ENCODE data around the gene ID3. TPM values are rescaled to one million over a fixed set of nuclear protein-coding genes. Genes with fewer than 3 reads are reported as not detected.
A peak's percentile ranks its signal among the peaks of the same experiment; 100 is the strongest.

The ID3 gene
- total and polyA plus RNA-seq, 9 of the 15 experiments (the other 6 are each of a cell fraction or from before 2014, with no cell fraction given) = 6.8 to 59.8 (median 23.5) TPM

DNA sequence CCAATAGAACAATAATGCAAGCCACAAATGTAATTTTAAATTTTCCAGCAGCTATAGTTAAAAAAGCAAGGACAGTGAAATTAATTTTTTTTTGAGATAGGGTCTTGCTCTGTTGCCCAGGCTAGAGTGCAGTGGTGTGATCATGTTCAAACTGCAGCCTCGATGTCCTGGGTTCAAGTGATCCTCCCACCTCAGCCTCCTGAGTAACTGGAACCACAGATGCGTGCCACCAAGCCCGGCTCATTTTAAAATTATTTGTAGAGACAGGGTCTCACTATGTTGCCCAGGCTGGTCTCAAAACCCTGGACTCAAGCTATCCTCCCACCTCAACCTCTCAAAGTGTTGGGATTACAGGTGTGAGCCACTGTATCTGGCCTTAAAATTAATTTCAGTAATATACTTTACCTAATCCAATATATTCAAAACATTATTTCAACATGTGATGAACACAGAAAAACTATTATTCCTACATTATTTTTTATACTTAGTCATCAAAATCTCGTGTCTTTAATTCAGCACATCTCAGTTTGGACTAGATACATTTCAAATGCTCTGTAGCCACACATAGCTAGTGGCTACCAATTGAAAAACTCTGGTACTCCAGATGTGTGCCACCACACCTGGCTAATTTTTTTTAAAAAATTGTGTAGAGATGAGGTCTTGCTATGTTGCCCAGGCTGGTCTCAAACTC, 10.8 kb upstream of the ID3 start:
- Histone ChIP-seq H3K79me2 (ENCODE audit: control insufficient read depth, insufficient read depth, low read length) (no peaks in the 10 kb centered on the region), H3K27ac (ENCODE audit: extremely low read depth, low read depth, low read length) (no peak overlapping the region), H3K4me2 (ENCODE audit: insufficient read depth, low read length) (no peak overlapping the region), H2AFZ (ENCODE audit: low read depth, low read length) (no peak overlapping the region), H4K20me1 (replicated peaks; ENCODE audit: control insufficient read depth, insufficient read depth, low read length) (no peaks in the 10 kb centered on the region), H3K4me3 (no peak overlapping the region), H3K9ac (ENCODE audit: insufficient read depth in 1 of 2, low read depth in 2 of 2, low read length in 2 of 2) (no peak overlapping the region), H3K4me1 (replicated peaks in 1 of 2; ENCODE audit: control insufficient read depth in 2 of 2, insufficient read depth in 2 of 2, low read length in 2 of 2) (peaks cover 19 to 28% of the 10 kb centered on the region in 2 experiments), H3K9me3 (replicated peaks; ENCODE audit: control insufficient read depth, insufficient read depth, low read depth, low read length) (no peaks in the 10 kb centered on the region), H3K36me3 (ENCODE audit: control insufficient read depth, insufficient read depth, low read length) (no peaks in the 10 kb centered on the region), H3K9me1 (ENCODE audit: control insufficient read depth, insufficient read depth, low read length) (no peaks in the 10 kb centered on the region), H3K27me3 (ENCODE audit: control insufficient read depth in 2 of 2, insufficient read depth in 2 of 2, low read length in 2 of 2) (no peaks in the 10 kb centered on the region; a peak in 1 of 5 replicates)
- ChIA-PET CTCF (ENCODE audit: low intra/inter-chr PET ratio) (interaction anchor here (0.6 kb wide), 1 partner anchor 835 kb away, joined by 5 read pairs; no protein-coding TSS in a partner anchor), POLR2A (interaction anchor here (1.1 to 3.0 kb wide), 4 partner anchors 11 to 24 kb away, joined by 3 to 29 read pairs (median 4); partner anchors contain the start of gene ID3)
- in situ Hi-C loops (cut with MboI) (no loop called here), intact Hi-C loops (cut with micrococcal nuclease) (no loop called here)
- WGBS (ENCODE audit: insufficient coverage, low coverage, missing lambda C conversion rate) = 16% methylated on average over 4 of the region's 4 CpGs
- BruUV-seq (replicated peaks) = no TSS peak
- no peak for DNase-seq (ENCODE audit: extremely low read depth in 1 of 4, low spot score in 3 of 4)
- ATAC-seq = no peak
- FAIRE-seq = no peak
- TF ChIP-seq NR2F6 (CRISPR knock-in tag; IDR thresholded peaks at IDR 0.05) (no peak), MAFG (tag; conservative IDR thresholded peaks at IDR 0.05) (peak; percentile 68; the same call in 1 of the 2 replicates), BCOR (IDR thresholded peaks at IDR 0.05) (peak; percentile 44; the same call in 1 of the 2 replicates), SMC3 (conservative IDR thresholded peaks at IDR 0.05; ENCODE audit: insufficient read depth, low read depth, low read length) (no peak), ETV6 (IDR thresholded peaks at IDR 0.05; ENCODE audit: borderline replicate concordance in 1 of 2, low read depth in 2 of 2, low read length in 1 of 2) (no peak), ETV6 (CRISPR knock-in tag; IDR thresholded peaks at IDR 0.05; ENCODE audit: borderline replicate concordance) (no peak), MAFK (IDR thresholded peaks at IDR 0.05; ENCODE audit: low read length) (peak; percentile 54; the same call in 1 of the 2 replicates), TCF7L2 (IDR thresholded peaks at IDR 0.05; ENCODE audit: low read depth, low read length) (no peak), ZNF57 (CRISPR knock-in tag; IDR thresholded peaks at IDR 0.05) (no peak), ZNF584 (CRISPR knock-in tag; IDR thresholded peaks at IDR 0.05; ENCODE audit: low read depth) (no peak), ATF1 (CRISPR knock-in tag; IDR thresholded peaks at IDR 0.05) (no peak), ATF1 (tag; IDR thresholded peaks at IDR 0.05) (no peak), CHD1 (IDR thresholded peaks at IDR 0.05; ENCODE audit: low read length) (no peak), SMAD1 (IDR thresholded peaks at IDR 0.05; ENCODE audit: low read depth, low read length, partially characterized antibody) (no peak), MAFF (IDR thresholded peaks at IDR 0.05; ENCODE audit: low read length) (peak; percentile 60; the same call in 1 of the 2 replicates), BDP1 (IDR thresholded peaks at IDR 0.05; ENCODE audit: insufficient read depth, insufficient read length) (no peak), ZNF316 (IDR thresholded peaks at IDR 0.05) (peak; percentile 94), NFXL1 (CRISPR knock-in tag; IDR thresholded peaks at IDR 0.05) (no peak)
- TF ChIP-seq, protein P1, sequence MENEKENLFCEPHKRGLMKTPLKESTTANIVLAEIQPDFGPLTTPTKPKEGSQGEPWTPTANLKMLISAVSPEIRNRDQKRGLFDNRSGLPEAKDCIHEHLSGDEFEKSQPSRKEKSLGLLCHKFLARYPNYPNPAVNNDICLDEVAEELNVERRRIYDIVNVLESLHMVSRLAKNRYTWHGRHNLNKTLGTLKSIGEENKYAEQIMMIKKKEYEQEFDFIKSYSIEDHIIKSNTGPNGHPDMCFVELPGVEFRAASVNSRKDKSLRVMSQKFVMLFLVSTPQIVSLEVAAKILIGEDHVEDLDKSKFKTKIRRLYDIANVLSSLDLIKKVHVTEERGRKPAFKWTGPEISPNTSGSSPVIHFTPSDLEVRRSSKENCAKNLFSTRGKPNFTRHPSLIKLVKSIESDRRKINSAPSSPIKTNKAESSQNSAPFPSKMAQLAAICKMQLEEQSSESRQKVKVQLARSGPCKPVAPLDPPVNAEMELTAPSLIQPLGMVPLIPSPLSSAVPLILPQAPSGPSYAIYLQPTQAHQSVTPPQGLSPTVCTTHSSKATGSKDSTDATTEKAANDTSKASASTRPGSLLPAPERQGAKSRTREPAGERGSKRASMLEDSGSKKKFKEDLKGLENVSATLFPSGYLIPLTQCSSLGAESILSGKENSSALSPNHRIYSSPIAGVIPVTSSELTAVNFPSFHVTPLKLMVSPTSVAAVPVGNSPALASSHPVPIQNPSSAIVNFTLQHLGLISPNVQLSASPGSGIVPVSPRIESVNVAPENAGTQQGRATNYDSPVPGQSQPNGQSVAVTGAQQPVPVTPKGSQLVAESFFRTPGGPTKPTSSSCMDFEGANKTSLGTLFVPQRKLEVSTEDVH (IDR thresholded peaks at IDR 0.05; ENCODE audit: low read depth, partially characterized antibody) = no peak
- TF ChIP-seq, protein P2, sequence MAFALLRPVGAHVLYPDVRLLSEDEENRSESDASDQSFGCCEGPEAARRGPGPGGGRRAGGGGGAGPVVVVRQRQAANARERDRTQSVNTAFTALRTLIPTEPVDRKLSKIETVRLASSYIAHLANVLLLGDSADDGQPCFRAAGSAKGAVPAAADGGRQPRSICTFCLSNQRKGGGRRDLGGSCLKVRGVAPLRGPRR (CRISPR knock-in tag; IDR thresholded peaks at IDR 0.05) = no peak
- TF ChIP-seq, protein P3, sequence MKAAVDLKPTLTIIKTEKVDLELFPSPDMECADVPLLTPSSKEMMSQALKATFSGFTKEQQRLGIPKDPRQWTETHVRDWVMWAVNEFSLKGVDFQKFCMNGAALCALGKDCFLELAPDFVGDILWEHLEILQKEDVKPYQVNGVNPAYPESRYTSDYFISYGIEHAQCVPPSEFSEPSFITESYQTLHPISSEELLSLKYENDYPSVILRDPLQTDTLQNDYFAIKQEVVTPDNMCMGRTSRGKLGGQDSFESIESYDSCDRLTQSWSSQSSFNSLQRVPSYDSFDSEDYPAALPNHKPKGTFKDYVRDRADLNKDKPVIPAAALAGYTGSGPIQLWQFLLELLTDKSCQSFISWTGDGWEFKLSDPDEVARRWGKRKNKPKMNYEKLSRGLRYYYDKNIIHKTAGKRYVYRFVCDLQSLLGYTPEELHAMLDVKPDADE (conservative IDR thresholded peaks at IDR 0.05; ENCODE audit: control insufficient read depth, low read depth, low read length) = no peak
